ENCODE data around the gene KCNMB2.

KCNMB2 gene

DNA sequence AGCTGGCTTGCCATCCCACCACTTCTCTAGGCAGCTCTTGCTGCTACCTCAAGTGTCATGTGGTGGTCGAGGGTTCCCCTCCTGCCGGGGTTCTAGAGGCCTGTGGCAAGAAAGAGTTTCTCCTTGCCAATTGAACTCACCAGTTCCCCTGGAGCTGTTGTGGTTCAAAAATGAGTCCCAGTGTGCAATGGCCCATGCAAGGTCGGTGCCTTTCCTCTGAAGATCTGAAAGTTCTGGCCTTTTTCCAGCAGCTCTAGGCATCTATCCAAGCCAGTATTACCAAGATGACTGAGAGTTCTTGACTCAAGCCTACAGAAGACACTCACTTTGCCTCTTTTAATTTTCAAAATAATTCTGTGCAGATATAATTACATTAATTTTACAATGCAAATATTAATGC, 163.6 kb downstream of the KCNMB2 start:
- no peak for DNase-seq (ENCODE audit: low read depth, low spot score)
- no peak overlapping the region for H3K9ac ChIP-seq (ENCODE audit: insufficient read length, low read depth)
- no peak overlapping the region for H3K4me3 ChIP-seq (ENCODE audit: insufficient read length, low read depth)
- peaks cover 21% of the 10 kb centered on the region; the same call in 1 of the 2 replicates for H3K9me3 ChIP-seq (ENCODE audit: insufficient read depth, low read length)
- H3K36me3 ChIP-seq (ENCODE audit: insufficient read depth, insufficient read length, low read length), result no peaks in the 10 kb centered on the region
- H3K27me3 ChIP-seq (ENCODE audit: insufficient read depth, insufficient read length), result no peaks in the 10 kb centered on the region
- H3K4me1 ChIP-seq (ENCODE audit: insufficient read depth, insufficient read length), result no peaks in the 10 kb centered on the region
- TF ChIP-seq YY1 (IDR thresholded peaks at IDR 0.05; ENCODE audit: insufficient read depth, insufficient read length) (no peak), SUZ12 (IDR thresholded peaks at IDR 0.05; ENCODE audit: extremely low read depth, insufficient read depth, insufficient read length) (no peak), ZNF274 (IDR thresholded peaks at IDR 0.05; ENCODE audit: low read depth, low read length) (no peak)

DNA sequence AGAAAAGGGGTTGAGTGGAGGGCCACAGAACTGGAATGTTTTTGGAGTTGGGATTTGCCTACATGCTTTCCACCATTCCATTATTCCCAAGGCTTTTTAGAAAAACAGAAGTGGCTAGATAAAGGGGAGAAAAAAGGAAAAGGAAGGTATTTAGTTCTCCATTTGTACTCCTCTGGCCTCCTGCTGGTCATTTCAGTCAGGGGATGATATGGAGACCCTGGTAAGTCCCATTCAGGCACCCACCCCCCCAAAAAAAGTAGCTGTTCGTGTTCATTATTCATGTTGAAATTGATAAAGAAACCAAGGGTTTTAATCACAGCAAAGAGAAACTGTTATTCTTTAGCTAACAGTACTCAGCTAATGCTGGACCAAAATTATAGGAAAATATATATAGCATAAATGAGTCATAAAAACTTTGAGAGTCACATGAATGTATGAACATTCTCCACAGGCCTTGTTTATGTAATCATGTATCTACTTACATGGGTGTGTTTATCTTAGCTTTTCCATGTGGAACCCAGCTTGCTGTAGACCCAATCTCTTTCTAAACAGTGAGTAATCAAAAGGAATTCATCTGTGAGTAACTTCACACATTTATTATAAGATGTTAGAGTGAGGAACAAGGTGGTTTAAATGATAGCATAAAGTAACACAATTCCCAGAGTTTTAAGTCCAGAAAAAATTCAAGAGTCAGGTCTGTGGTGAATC, 167.2 kb downstream of the KCNMB2 start:
- H3K9me3 ChIP-seq (ENCODE audit: insufficient read depth, low read length), result no peaks in the 10 kb centered on the region
- DNase-seq (ENCODE audit: low read depth, low spot score), result no peak
- H3K36me3 ChIP-seq (ENCODE audit: insufficient read depth, insufficient read length, low read length), result no peaks in the 10 kb centered on the region
- no peak overlapping the region for H3K9ac ChIP-seq (ENCODE audit: insufficient read length, low read depth)
- no peak overlapping the region for H3K4me3 ChIP-seq (ENCODE audit: insufficient read length, low read depth)
- H3K27me3 ChIP-seq (ENCODE audit: insufficient read depth, insufficient read length), result no peaks in the 10 kb centered on the region
- TF ChIP-seq YY1 (IDR thresholded peaks at IDR 0.05; ENCODE audit: insufficient read depth, insufficient read length) (no peak), ZNF274 (IDR thresholded peaks at IDR 0.05; ENCODE audit: low read depth, low read length) (no peak), SUZ12 (IDR thresholded peaks at IDR 0.05; ENCODE audit: extremely low read depth, insufficient read depth, insufficient read length) (no peak)
- no peaks in the 10 kb centered on the region for H3K4me1 ChIP-seq (ENCODE audit: insufficient read depth, insufficient read length)

DNA sequence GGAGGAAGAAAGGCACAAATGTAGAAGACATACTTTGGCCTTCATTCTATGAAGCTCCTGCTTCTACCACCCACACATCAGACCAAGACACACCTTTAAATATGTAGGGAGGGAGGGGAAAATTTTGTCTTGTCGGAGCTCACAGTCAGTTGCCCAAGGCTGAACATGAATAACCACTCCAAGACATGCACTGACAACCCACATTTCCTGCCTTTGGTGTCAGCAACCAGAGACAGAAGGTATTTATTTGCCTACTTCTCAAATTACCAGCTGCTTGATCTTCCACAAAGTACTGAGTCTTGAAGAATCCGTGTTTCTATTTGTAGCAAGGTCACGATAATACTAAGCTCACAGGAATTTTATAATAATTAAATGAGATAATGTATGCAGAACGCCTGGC, 169.7 kb downstream of the KCNMB2 start:
- DNase-seq (ENCODE audit: low read depth, low spot score), result no peak
- TF ChIP-seq SUZ12 (IDR thresholded peaks at IDR 0.05; ENCODE audit: extremely low read depth, insufficient read depth, insufficient read length) (no peak), YY1 (IDR thresholded peaks at IDR 0.05; ENCODE audit: insufficient read depth, insufficient read length) (no peak), ZNF274 (IDR thresholded peaks at IDR 0.05; ENCODE audit: low read depth, low read length) (no peak)
- H3K36me3 ChIP-seq (ENCODE audit: insufficient read depth, insufficient read length, low read length), result no peaks in the 10 kb centered on the region
- no peak overlapping the region for H3K4me3 ChIP-seq (ENCODE audit: insufficient read length, low read depth)
- no peak overlapping the region for H3K9ac ChIP-seq (ENCODE audit: insufficient read length, low read depth)
- no peaks in the 10 kb centered on the region for H3K27me3 ChIP-seq (ENCODE audit: insufficient read depth, insufficient read length)
- H3K9me3 ChIP-seq (ENCODE audit: insufficient read depth, low read length), result no peaks in the 10 kb centered on the region
- no peaks in the 10 kb centered on the region for H3K4me1 ChIP-seq (ENCODE audit: insufficient read depth, insufficient read length)

DNA sequence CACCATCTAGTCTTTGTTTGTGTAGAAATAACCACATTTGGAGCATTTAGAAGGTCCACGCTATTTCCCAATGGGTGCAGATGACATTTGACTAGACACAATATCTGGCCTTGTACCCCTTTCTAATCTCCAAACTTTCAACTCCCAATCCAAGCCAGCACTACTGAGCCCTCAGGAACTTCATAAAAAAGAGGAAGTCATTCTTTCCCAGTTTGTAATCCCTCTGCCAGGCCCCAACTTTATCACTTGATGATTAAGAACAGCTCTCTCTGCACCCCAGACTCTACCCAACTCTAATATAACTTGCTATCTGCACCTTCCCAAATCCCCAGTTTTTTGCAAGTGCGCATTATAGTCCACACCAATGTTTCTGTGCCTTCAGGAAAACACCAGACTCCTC, 170.2 kb downstream of the KCNMB2 start:
- Histone ChIP-seq H3K27me3 (ENCODE audit: insufficient read depth, insufficient read length) (no peaks in the 10 kb centered on the region), H3K9ac (ENCODE audit: insufficient read length, low read depth) (no peak overlapping the region), H3K4me3 (ENCODE audit: insufficient read length, low read depth) (no peak overlapping the region), H3K9me3 (ENCODE audit: insufficient read depth, low read length) (no peaks in the 10 kb centered on the region), H3K4me1 (ENCODE audit: insufficient read depth, insufficient read length) (no peaks in the 10 kb centered on the region), H3K36me3 (ENCODE audit: insufficient read depth, insufficient read length, low read length) (no peaks in the 10 kb centered on the region)
- no peak for DNase-seq (ENCODE audit: low read depth, low spot score)
- TF ChIP-seq SUZ12 (IDR thresholded peaks at IDR 0.05; ENCODE audit: extremely low read depth, insufficient read depth, insufficient read length), result no peak
- TF ChIP-seq YY1 (IDR thresholded peaks at IDR 0.05; ENCODE audit: insufficient read depth, insufficient read length), result no peak
- TF ChIP-seq ZNF274 (IDR thresholded peaks at IDR 0.05; ENCODE audit: low read depth, low read length), result no peak

DNA sequence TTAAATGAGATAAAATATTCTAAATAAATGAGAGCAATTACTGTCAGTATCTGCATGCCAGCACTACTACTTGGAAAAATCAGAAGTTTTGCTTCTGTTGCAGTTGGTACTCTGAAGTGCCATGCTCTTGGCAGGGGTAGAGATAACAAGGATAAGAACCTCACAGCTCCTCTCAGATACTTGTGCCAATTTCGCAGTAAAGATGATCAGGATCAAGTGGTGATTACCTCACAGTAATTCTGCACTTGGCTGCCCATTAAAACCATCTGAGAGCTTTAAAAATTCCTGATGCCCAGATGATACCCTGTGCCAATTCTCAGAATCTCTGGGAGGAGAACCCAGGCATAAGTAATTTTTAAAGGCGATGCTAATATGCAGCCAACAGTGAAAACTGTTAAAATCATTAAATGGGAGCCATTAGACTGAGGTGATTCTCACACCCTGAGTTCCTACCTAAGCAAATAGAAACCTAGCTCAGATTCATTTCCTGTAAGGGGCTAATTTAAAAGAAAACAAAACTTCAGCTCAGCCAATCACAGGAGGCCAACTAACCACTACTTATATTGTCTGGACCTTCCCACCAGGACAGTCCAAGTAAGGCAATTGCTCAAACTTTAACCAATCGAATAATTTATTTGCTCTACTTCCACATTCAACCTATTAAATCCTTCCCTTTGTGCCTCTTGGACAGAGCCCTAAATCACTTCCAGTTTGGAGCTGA, 171.2 kb downstream of the KCNMB2 start:
- H3K9me3 ChIP-seq (ENCODE audit: insufficient read depth, low read length), result no peaks in the 10 kb centered on the region
- no peak overlapping the region for H3K4me3 ChIP-seq (ENCODE audit: insufficient read length, low read depth)
- no peaks in the 10 kb centered on the region for H3K4me1 ChIP-seq (ENCODE audit: insufficient read depth, insufficient read length)
- DNase-seq (ENCODE audit: low read depth, low spot score), result no peak
- no peak overlapping the region for H3K9ac ChIP-seq (ENCODE audit: insufficient read length, low read depth)
- no peaks in the 10 kb centered on the region for H3K27me3 ChIP-seq (ENCODE audit: insufficient read depth, insufficient read length)
- no peaks in the 10 kb centered on the region for H3K36me3 ChIP-seq (ENCODE audit: insufficient read depth, insufficient read length, low read length)
- TF ChIP-seq SUZ12 (IDR thresholded peaks at IDR 0.05; ENCODE audit: extremely low read depth, insufficient read depth, insufficient read length), result no peak
- TF ChIP-seq ZNF274 (IDR thresholded peaks at IDR 0.05; ENCODE audit: low read depth, low read length), result no peak
- TF ChIP-seq YY1 (IDR thresholded peaks at IDR 0.05; ENCODE audit: insufficient read depth, insufficient read length), result no peak

DNA sequence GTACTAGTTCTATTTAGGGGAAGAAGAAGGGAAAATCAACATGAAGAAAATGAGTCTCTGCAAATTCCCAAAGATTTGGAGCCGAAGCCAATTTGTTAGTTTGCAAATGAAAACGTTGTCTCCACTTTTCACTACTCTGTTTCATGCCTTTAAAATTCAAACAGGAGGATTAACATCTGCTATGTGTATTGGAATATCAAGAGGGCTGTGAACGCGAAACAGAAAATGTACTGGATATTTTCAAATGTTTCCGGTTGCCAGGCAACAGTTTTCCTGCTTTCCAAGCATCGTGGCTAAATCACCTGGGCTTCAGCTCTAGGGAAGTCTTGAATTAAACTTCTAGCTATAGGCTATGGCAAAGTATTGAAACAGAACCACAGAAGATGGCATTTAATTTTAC, 172.8 kb downstream of the KCNMB2 start:
- no peaks in the 10 kb centered on the region for H3K27me3 ChIP-seq (ENCODE audit: insufficient read depth, insufficient read length)
- H3K9ac ChIP-seq (ENCODE audit: insufficient read length, low read depth), result no peak overlapping the region
- TF ChIP-seq SUZ12 (IDR thresholded peaks at IDR 0.05; ENCODE audit: extremely low read depth, insufficient read depth, insufficient read length), result no peak
- TF ChIP-seq ZNF274 (IDR thresholded peaks at IDR 0.05; ENCODE audit: low read depth, low read length), result no peak
- no peak for TF ChIP-seq YY1 (IDR thresholded peaks at IDR 0.05; ENCODE audit: insufficient read depth, insufficient read length)
- H3K4me1 ChIP-seq (ENCODE audit: insufficient read depth, insufficient read length), result no peaks in the 10 kb centered on the region
- no peaks in the 10 kb centered on the region for H3K36me3 ChIP-seq (ENCODE audit: insufficient read depth, insufficient read length, low read length)
- peak; percentile 11 for DNase-seq (ENCODE audit: low read depth, low spot score)
- H3K9me3 ChIP-seq (ENCODE audit: insufficient read depth, low read length), result no peaks in the 10 kb centered on the region
- no peak overlapping the region for H3K4me3 ChIP-seq (ENCODE audit: insufficient read length, low read depth)

DNA sequence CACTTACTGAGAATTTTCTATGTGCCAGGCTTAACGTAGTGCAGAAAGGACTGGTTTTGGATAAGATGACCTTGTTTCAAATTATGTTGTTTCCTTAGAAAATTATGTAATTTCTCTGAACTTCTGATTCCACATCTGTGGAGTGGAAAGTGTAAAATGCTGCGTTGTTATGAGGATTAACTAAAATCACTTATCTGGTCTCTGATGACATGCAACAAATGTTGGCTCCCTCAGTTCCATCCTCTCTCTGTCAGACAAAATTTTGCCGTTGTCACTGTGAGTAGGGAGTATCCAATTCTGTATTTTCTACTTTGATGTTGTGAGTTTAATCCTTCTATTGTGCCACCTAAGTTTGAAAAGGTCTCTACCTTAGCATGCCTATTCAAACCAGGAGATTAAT, 175.5 kb downstream of the KCNMB2 start:
- H3K36me3 ChIP-seq (ENCODE audit: insufficient read depth, insufficient read length, low read length), result no peaks in the 10 kb centered on the region
- H3K27me3 ChIP-seq (ENCODE audit: insufficient read depth, insufficient read length), result no peaks in the 10 kb centered on the region
- H3K9me3 ChIP-seq (ENCODE audit: insufficient read depth, low read length), result no peaks in the 10 kb centered on the region
- TF ChIP-seq SUZ12 (IDR thresholded peaks at IDR 0.05; ENCODE audit: extremely low read depth, insufficient read depth, insufficient read length), result no peak
- TF ChIP-seq YY1 (IDR thresholded peaks at IDR 0.05; ENCODE audit: insufficient read depth, insufficient read length), result no peak
- TF ChIP-seq ZNF274 (IDR thresholded peaks at IDR 0.05; ENCODE audit: low read depth, low read length), result no peak
- H3K9ac ChIP-seq (ENCODE audit: insufficient read length, low read depth), result no peak overlapping the region
- no peaks in the 10 kb centered on the region for H3K4me1 ChIP-seq (ENCODE audit: insufficient read depth, insufficient read length)
- DNase-seq (ENCODE audit: low read depth, low spot score), result no peak
- H3K4me3 ChIP-seq (ENCODE audit: insufficient read length, low read depth), result no peak overlapping the region

Measured in NT2/D1 (cell line).